ENCODE data around the gene NACC2.
"Not testable (repeated sequence)": the region's sequence is repeated elsewhere in the genome, so short reads cannot be mapped to it uniquely, and the experiment has no call there.

The NACC2 gene

GRCh38 chr9:136029556-136029955 is 65.5 kb downstream of the NACC2 start:
- in situ Hi-C loops (cut with HindIII; ENCODE audit: low sequenced_read_pairs): no loop called here

GRCh38 chr9:136028760-136029470 is 66.2 kb downstream of the NACC2 start:
- in situ Hi-C loops (cut with HindIII; ENCODE audit: low sequenced_read_pairs): no loop called here

- in situ Hi-C loops (cut with HindIII; ENCODE audit: low sequenced_read_pairs): not testable (repeated sequence)
Observed at GRCh38 chr9:136026943-136027289, 68.2 kb downstream of the NACC2 start.

GRCh38 chr9:136026266-136026942 is 68.7 kb downstream of the NACC2 start:
- in situ Hi-C loops (cut with HindIII; ENCODE audit: low sequenced_read_pairs): no loop called here

GRCh38 chr9:136025481-136025880 is 69.6 kb downstream of the NACC2 start:
- in situ Hi-C loops (cut with HindIII; ENCODE audit: low sequenced_read_pairs): no loop called here

- in situ Hi-C loops (cut with HindIII; ENCODE audit: low sequenced_read_pairs): no loop called here
Observed at GRCh38 chr9:136024696-136025316, 70.3 kb downstream of the NACC2 start.

GRCh38 chr9:136024286-136024685 is 70.8 kb downstream of the NACC2 start:
- in situ Hi-C loops (cut with HindIII; ENCODE audit: low sequenced_read_pairs): no loop called here

GRCh38 chr9:136023410-136024225 is 71.5 kb downstream of the NACC2 start:
- in situ Hi-C loops (cut with HindIII; ENCODE audit: low sequenced_read_pairs): no loop called here

GRCh38 chr9:136022731-136023409 is 72.2 kb downstream of the NACC2 start:
- in situ Hi-C loops (cut with HindIII; ENCODE audit: low sequenced_read_pairs): no loop called here

GRCh38 chr9:136021872-136022681 is 73.0 kb downstream of the NACC2 start:
- in situ Hi-C loops (cut with HindIII; ENCODE audit: low sequenced_read_pairs): no loop called here

- in situ Hi-C loops (cut with HindIII; ENCODE audit: low sequenced_read_pairs): no loop called here
Observed at GRCh38 chr9:136021171-136021871, 73.8 kb downstream of the NACC2 start.

GRCh38 chr9:136020671-136021070 is 74.4 kb downstream of the NACC2 start:
- in situ Hi-C loops (cut with HindIII; ENCODE audit: low sequenced_read_pairs): no loop called here

GRCh38 chr9:136020206-136020605 is 74.9 kb downstream of the NACC2 start:
- in situ Hi-C loops (cut with HindIII; ENCODE audit: low sequenced_read_pairs): no loop called here

GRCh38 chr9:136019681-136020060 is 75.4 kb downstream of the NACC2 start:
- in situ Hi-C loops (cut with HindIII; ENCODE audit: low sequenced_read_pairs): no loop called here

GRCh38 chr9:136019041-136019680 is 75.9 kb downstream of the NACC2 start:
- in situ Hi-C loops (cut with HindIII; ENCODE audit: low sequenced_read_pairs): no loop called here

GRCh38 chr9:136018257-136019031 is 76.6 kb downstream of the NACC2 start:
- in situ Hi-C loops (cut with HindIII; ENCODE audit: low sequenced_read_pairs): no loop called here

- in situ Hi-C loops (cut with HindIII; ENCODE audit: low sequenced_read_pairs): no loop called here
Observed at GRCh38 chr9:136017289-136018190, 77.5 kb downstream of the NACC2 start.

Measured in endothelial cell of hepatic sinusoid (primary cell).